HTERT RPE-1 (cell line): Measurements from ENCODE around the gene GPC1.

Source experiments
- in situ Hi-C: fragments of 300-500 bp; cut with MboI; formaldehyde crosslinking; loops from 4 replicates; pipeline ENCODE4 v1.14.3; 2020; ENCODE audit warnings: low sequenced_read_pairs

GPC1 gene

DNA sequence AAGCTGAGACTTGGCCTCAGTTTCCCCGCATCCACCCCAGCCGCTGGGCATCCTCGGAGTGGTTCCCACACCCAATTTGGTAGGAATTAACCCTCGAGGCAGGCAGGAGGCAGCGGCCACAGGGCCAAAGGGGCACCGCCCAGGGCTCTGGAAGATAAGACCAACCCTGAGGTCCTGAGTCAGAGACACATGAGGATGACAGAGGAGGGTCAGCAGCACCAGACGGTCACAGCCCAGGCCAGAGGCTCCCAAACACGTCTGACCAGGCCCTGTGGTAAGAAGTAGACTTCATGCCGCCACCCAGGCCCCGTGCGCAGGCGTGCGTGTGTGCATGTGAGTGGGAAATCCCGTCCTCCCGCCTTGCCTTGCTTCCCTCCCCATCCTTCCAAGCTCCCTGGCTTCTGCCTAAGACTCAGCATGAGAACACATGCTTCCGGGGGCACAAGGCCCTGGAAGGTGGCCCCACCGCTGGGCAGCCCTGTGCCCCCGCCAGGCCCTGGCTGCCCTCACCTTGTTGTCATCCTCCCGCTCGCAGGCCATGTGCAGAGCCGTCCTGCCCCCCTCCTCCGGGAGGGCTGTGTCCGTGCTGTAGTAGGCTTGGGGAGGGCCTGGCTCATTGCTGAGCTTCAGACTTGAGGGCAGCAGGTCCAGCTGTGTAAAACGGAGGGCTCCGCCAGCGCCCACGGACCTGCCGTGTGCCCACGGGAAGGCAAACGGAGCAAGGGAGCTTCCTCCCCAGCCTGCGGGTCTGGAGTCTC lies 76.1 kb downstream of the GPC1 start:
- in situ Hi-C loops, result no loop called here

DNA sequence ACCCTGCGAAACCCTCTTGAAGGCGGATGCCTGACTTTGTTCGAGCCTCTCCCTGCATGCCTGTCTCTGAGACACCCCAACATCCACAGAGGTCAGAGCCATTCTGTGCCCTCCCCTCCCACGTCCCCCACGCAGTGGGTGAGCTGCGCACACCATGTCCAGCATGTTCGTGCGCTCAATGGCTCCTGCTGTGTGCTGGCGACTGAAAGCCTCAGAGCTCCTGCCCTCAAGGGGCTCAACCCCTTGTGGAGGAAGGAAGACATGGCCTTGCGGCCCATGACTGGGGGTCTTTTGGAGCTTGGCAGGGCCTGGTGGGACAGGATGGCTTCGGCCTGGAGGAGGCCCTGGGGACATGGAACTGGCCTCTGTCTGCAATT lies 76.6 kb downstream of the GPC1 start:
- in situ Hi-C loops, result no loop called here

DNA sequence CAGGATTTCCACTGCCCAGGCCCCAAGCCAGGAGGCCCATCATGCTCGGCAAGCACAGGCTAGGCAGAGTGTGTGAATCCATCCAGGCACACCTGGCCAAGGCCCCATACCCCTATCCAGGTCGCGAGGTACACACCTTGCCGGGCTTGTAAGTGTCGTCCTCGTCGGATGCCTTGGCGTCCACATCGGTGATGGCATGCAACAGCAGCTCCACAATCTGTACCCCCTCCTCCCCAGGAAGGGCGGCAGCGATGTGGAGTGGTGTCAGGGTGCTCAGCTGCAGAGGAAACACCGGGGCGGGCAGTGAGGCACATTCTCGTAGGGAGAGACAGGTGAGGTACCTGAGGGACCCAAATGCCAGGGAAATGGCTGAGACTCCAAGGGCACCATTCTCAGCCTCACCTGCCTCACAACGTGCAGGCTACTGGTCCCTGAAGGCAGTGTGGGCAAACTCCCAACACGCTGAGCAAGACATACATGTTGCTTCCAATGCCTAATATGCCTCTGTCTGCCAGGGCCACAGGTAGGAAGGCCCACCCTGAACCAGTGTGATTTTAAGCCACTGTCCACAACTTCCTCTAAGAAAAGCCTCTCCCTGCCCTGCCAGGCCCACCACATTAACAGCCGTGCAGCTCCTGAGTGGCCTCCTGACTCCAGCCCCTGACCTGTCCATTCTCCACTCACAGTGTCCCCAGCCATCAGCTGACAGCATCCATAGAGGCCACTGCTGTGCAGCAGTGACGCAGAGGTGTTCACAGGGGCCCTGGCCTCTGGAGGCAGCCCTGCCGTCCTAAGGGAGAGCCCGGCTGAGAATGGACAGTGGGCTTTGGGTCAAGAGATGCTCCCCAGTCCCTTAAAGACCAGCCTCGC lies 77.4 kb downstream of the GPC1 start:
- in situ Hi-C loops, result no loop called here

DNA sequence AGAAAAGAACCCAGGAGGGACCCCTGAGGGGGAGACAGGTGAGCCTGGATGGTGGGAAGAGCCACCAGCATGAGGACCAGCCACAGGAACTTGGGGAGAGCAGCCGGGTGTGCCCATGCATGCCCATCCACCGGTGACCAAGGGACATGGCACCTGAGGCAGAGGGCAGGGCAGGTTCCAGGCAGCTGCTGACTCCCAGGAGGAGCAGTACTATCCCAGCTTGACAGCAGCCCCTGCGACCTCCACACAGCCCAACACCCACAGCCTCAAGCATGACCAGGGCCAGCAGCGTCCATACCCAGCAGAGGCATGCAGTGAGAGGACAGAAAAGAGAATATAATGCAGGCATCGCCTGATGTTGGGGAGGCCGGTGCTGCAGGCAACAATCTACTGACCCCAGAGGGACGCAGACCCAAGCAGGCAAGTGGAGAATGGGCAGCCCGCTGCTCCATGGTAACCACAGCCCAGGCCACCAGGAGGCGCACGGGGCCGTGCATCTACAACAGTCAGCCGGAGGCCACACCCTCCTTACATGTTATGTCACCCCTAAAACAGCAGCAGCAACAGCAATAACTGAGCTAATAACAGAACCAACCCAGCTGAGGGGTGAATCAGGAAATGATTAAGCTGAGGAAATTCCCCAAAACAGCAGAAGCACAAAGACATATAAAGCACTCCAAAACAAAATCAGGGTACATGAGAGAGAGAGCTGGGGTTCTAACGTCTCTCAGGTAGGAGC lies 78.3 kb downstream of the GPC1 start:
- in situ Hi-C loops, result no loop called here

GRCh38 chr2:240514631-240515030 lies 79.2 kb downstream of the GPC1 start:
- in situ Hi-C loops, result no loop called here

DNA sequence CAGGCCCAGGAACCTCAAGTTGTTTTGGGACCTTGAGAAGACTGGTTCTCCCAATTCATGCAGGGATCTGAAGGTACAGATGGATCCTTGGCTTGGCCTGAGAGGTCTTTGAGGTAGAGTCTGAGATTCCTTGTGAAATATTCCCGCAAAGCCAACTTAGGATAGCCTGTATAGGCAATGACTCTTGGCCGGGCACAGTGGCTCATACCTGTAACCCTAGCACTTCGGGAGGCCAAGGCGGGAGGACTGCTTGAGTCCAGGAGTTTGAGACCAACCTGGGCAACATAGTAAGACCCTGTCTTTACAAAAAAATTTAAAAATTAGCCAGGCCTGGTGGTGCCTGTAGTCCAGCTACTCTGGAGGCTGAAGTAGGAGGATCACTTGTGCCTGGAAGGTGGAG lies 81.9 kb downstream of the GPC1 start:
- in situ Hi-C loops, result no loop called here
